Measurements from ENCODE around the gene HK1.
"Not testable (repeated sequence)": the region's sequence is repeated elsewhere in the genome, so short reads cannot be mapped to it uniquely, and the experiment has no call there.

The HK1 gene

GRCh38 chr10:69278446-69278963, at the start of gene HK1:
Gene HK1, plus strand, starts transcription at chr10:69278496.
- DNase-seq = no peak

DNA sequence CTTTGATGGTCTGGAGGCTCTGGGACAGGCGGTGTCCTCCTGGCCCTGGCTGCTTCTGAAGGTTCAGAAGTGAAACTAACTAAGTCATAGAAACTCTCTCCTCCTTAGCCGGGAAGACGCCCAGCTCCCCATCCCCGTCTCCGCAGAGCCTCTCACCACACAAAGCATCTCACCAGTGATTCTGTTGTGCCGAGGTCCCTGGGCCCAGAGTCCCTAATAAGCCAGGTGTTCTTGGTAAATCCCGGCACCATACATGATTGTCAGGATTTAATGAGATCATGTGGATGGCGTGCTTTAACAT, 48.7 kb upstream of the HK1 start:
- DNase-seq = no peak

- DNase-seq = no peak
Measured at GRCh38 chr10:69230128-69230527, 48.2 kb upstream of the HK1 start.

GRCh38 chr10:69232252-69232651, 46.0 kb upstream of the HK1 start:
- no peak for DNase-seq

GRCh38 chr10:69232736-69233480, 45.4 kb upstream of the HK1 start:
- DNase-seq = no peak

DNA sequence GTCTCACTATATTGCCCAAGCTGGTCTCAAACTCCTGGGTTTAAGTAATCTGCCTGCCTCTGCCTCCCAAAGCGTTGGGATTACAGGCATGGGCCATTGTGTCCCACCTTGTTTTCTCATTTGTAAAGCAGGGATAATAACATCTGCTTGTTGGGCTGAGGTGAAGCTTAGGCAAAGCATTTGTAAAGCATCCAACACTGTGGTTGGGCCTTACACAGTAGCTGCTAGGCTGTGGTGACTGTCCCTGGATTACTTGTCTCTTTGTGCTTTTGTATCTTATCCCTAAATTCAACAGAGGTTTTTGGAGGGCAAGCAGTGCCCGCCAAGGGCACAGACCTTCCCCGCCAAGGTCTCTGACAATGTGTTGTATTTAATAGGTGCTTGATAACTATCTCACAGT, 43.8 kb upstream of the HK1 start:
- no peak for DNase-seq

DNA sequence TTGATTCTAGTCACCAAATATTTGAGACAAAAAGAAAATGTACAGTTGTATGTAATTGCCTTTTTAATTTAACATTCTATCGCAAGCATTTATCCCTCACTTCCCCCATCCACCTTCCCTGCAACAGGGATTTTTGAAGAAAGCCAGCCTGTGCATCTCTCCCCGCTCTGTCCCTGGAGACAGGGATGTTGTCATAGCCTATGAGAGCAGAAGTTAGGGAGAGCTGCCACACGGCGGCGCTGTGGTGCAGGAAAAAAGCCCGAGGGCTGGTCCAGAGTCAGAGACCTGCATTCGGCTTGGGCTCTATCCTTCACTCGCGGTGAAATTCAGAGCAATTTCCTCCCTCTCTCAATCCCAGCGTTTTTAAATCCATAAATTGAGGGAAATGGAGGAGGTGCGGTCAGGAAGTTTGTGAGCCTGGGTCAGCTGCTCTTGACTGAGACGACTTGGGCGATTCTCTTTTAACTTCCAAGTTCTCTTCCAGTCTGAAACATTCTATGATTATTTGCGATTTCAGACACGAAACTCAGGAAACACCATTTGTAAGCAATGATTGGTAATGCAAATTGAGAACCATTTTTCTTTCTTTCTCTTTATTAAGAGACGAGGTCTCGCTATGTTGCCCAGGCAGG, 40.7 kb upstream of the HK1 start:
- DNase-seq = peak; percentile 89

DNA sequence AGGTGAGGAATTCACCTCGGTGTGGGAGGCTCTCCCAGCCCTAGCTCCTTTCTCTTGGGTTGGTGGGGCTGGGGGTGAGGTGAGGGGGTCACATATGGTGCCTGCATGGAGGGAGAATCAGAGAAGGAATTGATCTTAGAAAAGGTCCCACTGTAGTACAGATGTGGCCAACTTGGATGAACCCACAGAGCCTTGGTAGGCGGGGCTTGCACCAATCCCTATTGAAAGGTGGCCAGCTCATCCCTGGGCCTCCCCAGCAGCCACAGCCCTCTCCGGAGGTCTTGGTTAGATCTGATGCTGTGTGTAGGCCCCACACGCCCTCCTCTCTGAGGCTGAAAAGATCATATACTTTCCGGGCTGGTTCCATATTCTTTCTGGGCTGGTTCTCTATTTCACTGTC, 39.2 kb upstream of the HK1 start:
- no peak for DNase-seq

GRCh38 chr10:69239816-69240434, 38.4 kb upstream of the HK1 start:
- DNase-seq = no peak

GRCh38 chr10:69240455-69240854, 37.8 kb upstream of the HK1 start:
- no peak for DNase-seq

DNA sequence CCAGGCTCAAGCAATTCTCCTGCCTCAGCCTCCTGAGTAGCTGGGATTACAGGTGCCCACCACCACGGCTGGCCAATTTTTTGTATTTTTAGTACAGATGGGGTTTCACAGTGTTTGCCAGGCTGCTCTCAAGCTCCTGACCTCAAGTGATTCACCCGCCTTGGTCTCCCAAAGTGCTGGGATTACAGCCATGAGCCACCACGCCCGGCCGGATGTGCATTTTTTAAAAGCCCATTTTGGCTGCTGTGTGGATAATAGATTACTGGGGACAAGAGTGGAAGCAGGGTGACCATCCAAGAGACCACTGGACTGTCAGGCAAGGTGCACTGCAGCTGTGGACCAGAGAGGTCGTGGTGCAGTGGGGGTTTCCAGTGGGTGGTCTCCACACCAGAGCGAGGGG, 36.7 kb upstream of the HK1 start:
- DNase-seq = no peak

- no peak for DNase-seq
Measured at GRCh38 chr10:69242040-69242851, 36.0 kb upstream of the HK1 start.

GRCh38 chr10:69242852-69243212, 35.5 kb upstream of the HK1 start:
- DNase-seq = no peak

- no peak for DNase-seq
Measured at GRCh38 chr10:69243817-69244216, 34.5 kb upstream of the HK1 start.

GRCh38 chr10:69246036-69246435, 32.3 kb upstream of the HK1 start:
- DNase-seq = no peak

GRCh38 chr10:69246581-69247312, 31.5 kb upstream of the HK1 start:
- DNase-seq = no peak

GRCh38 chr10:69247313-69247710, 31.0 kb upstream of the HK1 start:
- DNase-seq = no peak

DNA sequence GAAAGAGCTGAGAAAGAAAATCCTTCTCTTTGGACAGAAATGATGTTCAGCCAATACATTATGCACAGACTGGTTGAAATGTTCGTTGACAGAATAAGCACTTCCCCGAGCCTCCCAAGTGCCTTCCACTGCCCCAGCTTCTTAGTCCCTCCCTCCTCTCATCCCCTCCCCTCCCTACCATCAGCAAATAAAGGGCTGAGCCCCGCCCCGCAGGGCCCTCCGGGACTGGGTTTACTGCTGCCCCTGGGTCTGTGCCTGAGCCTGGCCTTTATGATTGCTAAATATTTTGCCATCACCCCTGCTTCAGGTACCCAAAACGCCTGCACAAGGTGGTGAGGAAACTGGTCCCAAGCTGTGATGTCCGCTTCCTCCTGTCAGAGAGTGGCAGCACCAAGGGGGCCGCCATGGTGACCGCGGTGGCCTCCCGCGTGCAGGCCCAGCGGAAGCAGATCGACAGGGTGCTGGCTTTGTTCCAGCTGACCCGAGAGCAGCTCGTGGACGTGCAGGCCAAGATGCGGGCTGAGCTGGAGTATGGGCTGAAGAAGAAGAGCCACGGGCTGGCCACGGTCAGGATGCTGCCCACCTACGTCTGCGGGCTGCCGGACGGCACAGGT, 30.1 kb upstream of the HK1 start:
- no peak for DNase-seq

- DNase-seq = no peak
Measured at GRCh38 chr10:69250041-69250440, 28.3 kb upstream of the HK1 start.

- DNase-seq = not testable (repeated sequence)
Measured at GRCh38 chr10:69251417-69251816, 26.9 kb upstream of the HK1 start.

DNA sequence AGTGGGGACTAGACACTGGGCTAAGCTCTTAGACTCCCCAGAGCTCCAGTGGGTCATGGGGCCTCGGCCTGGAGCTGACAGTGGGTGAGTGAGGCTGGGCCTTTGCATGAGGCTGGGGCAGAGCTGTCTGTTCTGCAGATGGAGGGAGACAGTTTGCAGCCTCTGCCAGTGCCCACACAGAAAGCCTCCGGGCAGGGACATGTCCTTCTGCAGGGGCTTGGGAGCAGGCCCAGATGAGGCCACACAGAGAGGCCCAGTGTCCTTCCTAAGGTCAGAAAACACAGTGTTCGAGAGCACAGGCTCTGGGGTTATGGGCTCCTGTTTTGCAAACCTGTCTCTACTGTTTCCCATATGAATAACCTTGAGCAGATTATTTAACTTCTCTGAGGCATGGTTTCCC, 25.1 kb upstream of the HK1 start:
- no peak for DNase-seq

DNA sequence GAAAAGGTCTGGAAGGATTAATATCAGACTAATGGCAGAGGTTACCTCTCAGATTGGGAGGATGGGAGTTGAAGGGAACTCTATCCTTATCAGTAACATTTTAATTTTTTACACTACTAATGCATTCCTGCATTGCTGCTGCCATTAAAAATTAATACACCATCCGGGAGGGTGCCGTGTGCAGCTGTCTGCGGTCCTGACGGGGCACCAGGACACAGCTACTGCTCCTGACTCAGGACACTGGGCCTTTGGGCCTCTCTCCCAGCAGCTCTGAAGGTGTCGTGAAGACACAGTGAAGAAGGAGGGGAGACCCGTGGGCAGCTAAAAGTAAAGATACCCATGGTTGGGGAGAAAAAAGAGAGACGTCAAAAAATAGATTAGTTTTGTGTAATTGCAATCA, 23.4 kb upstream of the HK1 start:
- no peak for DNase-seq
